Neural cell (in vitro differentiated cells): ENCODE results near the gene COL4A1. TPM values are rescaled to one million over a fixed set of nuclear protein-coding genes. Genes with fewer than 3 reads are reported as not detected.

Source experiments
- H2AFZ ChIP-seq: fragments of 200-600, 300-800 bp; sonication (generic), shearing (Covaris generic); 2 replicates; pipeline ENCODE4 v1.6.0; 2014; ENCODE audit warnings: low read depth, mild to moderate bottlenecking, antibody characterized with exemption, low read length, moderate library complexity
- H3F3A ChIP-seq: fragments of 200-600 bp; shearing (Covaris generic); 2 replicates; pipeline ENCODE4 v1.6.1; 2016; ENCODE audit warnings: mild to moderate bottlenecking, moderate library complexity, mixed read lengths, antibody characterized with exemption, low read length; ENCODE audit not compliant: insufficient read depth, poor library complexity, severe bottlenecking
- H3K27ac ChIP-seq: fragments of 200-600, 300-800 bp; sonication (generic), shearing (Covaris generic); 2 replicates; pipeline ENCODE4 v1.5.1; 2014; ENCODE audit warnings: mild to moderate bottlenecking, low read length, moderate library complexity
- H3K27me3 ChIP-seq: fragments of 300-800, 200-600 bp; sonication (generic), shearing (Covaris generic); 2 replicates; pipeline ENCODE4 v1.6.0; 2014; ENCODE audit warnings: mild to moderate bottlenecking, low read depth, low read length, moderate library complexity; ENCODE audit not compliant: insufficient read depth
- H3K36me3 ChIP-seq: fragments of 300-800, 200-600 bp; sonication (generic), shearing (Covaris generic); 2 replicates; pipeline ENCODE4 v1.5.1; 2014; ENCODE audit warnings: mild to moderate bottlenecking, antibody characterized with exemption, low read length, moderate library complexity; ENCODE audit not compliant: insufficient read depth
- H3K4me2 ChIP-seq: fragments of 300-800, 200-600 bp; sonication (generic), shearing (Covaris generic); 2 replicates; pipeline ENCODE4 v1.6.0; 2014; ENCODE audit warnings: mild to moderate bottlenecking, low read length
- H3K4me3 ChIP-seq: fragments of 300-800, 200-600 bp; sonication (generic), shearing (Covaris generic); 2 replicates; pipeline ENCODE4 v1.5.1; 2014; ENCODE audit warnings: mild to moderate bottlenecking, low read length, moderate library complexity
- H3K79me2 ChIP-seq: fragments of 200-600 bp; shearing (Covaris generic); replicated peaks from 2 replicates; pipeline ENCODE4 v1.6.0; 2014; ENCODE audit warnings: mild to moderate bottlenecking, low read length, moderate library complexity; ENCODE audit not compliant: insufficient read depth
- H3K9ac ChIP-seq: fragments of 300-800, 200-600 bp; sonication (generic), shearing (Covaris generic); 2 replicates; pipeline ENCODE4 v1.6.1; 2016; ENCODE audit warnings: mild to moderate bottlenecking, low read length, mixed read lengths
- H3K9me2 ChIP-seq: fragments of 200-600 bp; shearing (Covaris generic); 2 replicates; pipeline ENCODE4 v1.6.1; 2016; ENCODE audit warnings: mild to moderate bottlenecking, low read length, mixed read lengths; ENCODE audit not compliant: insufficient read depth
- H3K9me3 ChIP-seq: fragments of 200-600, 300-800 bp; sonication (generic), shearing (Covaris generic); 2 replicates; pipeline ENCODE4 v1.6.1; 2016; ENCODE audit warnings: mild to moderate bottlenecking, mixed run types, low read length, moderate library complexity, mixed read lengths
- H4K20me1 ChIP-seq: fragments of 200-600 bp; shearing (Covaris generic); 2 replicates; pipeline ENCODE4 v1.6.1; 2016; ENCODE audit warnings: mild to moderate bottlenecking, mixed run types; ENCODE audit not compliant: insufficient read depth
- CTCF ChIP-seq: fragments of 450-650 bp; IDR thresholded peaks from 2 replicates; pipeline ENCODE4 v1.5.1; 2014; ENCODE audit warnings: antibody characterized with exemption, mild to moderate bottlenecking, moderate library complexity; ENCODE audit not compliant: poor library complexity, severe bottlenecking
- EP300 ChIP-seq: fragments of 450-650 bp; conservative IDR thresholded peaks from 2 replicates; pipeline ENCODE4 v1.6.1; 2014; ENCODE audit warnings: antibody characterized with exemption, mild to moderate bottlenecking, moderate library complexity; ENCODE audit not compliant: poor library complexity, severe bottlenecking
- EZH2 ChIP-seq: fragments of 200-600, 300-800 bp; shearing (Covaris generic), sonication (generic); IDR thresholded peaks from 2 replicates; pipeline ENCODE4 v1.6.1; 2014; ENCODE audit warnings: antibody characterized with exemption, low read length, borderline replicate concordance, mild to moderate bottlenecking; ENCODE audit not compliant: insufficient read depth, poor library complexity, severe bottlenecking
- MXI1 ChIP-seq: fragments of 450-650 bp; conservative IDR thresholded peaks from 2 replicates; pipeline ENCODE4 v1.6.1; 2014; ENCODE audit warnings: antibody characterized with exemption, mild to moderate bottlenecking; ENCODE audit not compliant: poor library complexity, severe bottlenecking
- POLR2AphosphoS5 ChIP-seq: IDR thresholded peaks from 2 replicates; pipeline ENCODE4 v1.6.1; 2012
- RAD21 ChIP-seq: fragments of 450-650 bp; conservative IDR thresholded peaks from 2 replicates; pipeline ENCODE4 v1.6.1; 2014; ENCODE audit warnings: antibody characterized with exemption, mild to moderate bottlenecking, moderate library complexity
- REST ChIP-seq: IDR thresholded peaks from 2 replicates; pipeline ENCODE4 v1.6.1; 2012; ENCODE audit warnings: borderline replicate concordance
- SMC3 ChIP-seq: fragments of 450-650 bp; conservative IDR thresholded peaks from 2 replicates; pipeline ENCODE4 v1.6.1; 2014; ENCODE audit warnings: antibody characterized with exemption, mild to moderate bottlenecking, moderate library complexity; ENCODE audit not compliant: poor library complexity
- TAF1 ChIP-seq: IDR thresholded peaks from 2 replicates; pipeline ENCODE4 v1.6.1; 2012; ENCODE audit warnings: low read depth
- polyA plus RNA-seq: library from polyadenylated mRNA; depleted of rRNA; stranded (reverse); fragments of >200 nt; gene quantifications from 2 replicates; pipeline ENCODE4 v1.2.3, GENCODE V29; 2014

The COL4A1 gene
- polyA plus RNA-seq, 1 donor from 2014 or later: 13.1 TPM

- Histone ChIP-seq H3K27ac (no peak overlapping the region), H3K4me2 (no peak overlapping the region), H3K36me3 (no peaks in the 10 kb centered on the region), H3K79me2 (no peaks in the 10 kb centered on the region), H3K9me3 (no peaks in the 10 kb centered on the region), H3F3A (no peaks in the 10 kb centered on the region), H2AFZ (no peak overlapping the region), H3K9ac (no peak overlapping the region), H4K20me1 (no peaks in the 10 kb centered on the region), H3K27me3 (no peaks in the 10 kb centered on the region), H3K4me3 (no peak overlapping the region), H3K9me2 (no peaks in the 10 kb centered on the region)
- TF ChIP-seq POLR2AphosphoS5 (no peak), CTCF (no peak), TAF1 (no peak), EP300 (no peak), REST (no peak), SMC3 (no peak), MXI1 (no peak), EZH2 (no peak), RAD21 (no peak)
Measured at GRCh38 chr13:110347088-110347487, 40.1 kb upstream of the COL4A1 start.

- Histone ChIP-seq H3K4me3 (no peak overlapping the region), H3K36me3 (no peaks in the 10 kb centered on the region), H3K4me2 (no peak overlapping the region), H3K27ac (no peak overlapping the region), H3F3A (no peaks in the 10 kb centered on the region), H4K20me1 (no peaks in the 10 kb centered on the region), H3K9ac (no peak overlapping the region), H3K27me3 (no peaks in the 10 kb centered on the region), H3K9me3 (no peaks in the 10 kb centered on the region), H3K79me2 (no peaks in the 10 kb centered on the region), H2AFZ (no peak overlapping the region), H3K9me2 (no peaks in the 10 kb centered on the region)
- TF ChIP-seq TAF1: no peak
- TF ChIP-seq REST: no peak
- TF ChIP-seq RAD21: no peak
- no peak for TF ChIP-seq CTCF
- no peak for TF ChIP-seq SMC3
- TF ChIP-seq EP300: no peak
- no peak for TF ChIP-seq POLR2AphosphoS5
- no peak for TF ChIP-seq MXI1
- no peak for TF ChIP-seq EZH2
Measured at GRCh38 chr13:110346661-110347067, 39.7 kb upstream of the COL4A1 start.
